Measurements from ENCODE around the gene DPYSL3. TPM values are rescaled to one million over a fixed set of nuclear protein-coding genes. Genes with fewer than 3 reads are reported as not detected.

Gene DPYSL3
- polyA plus RNA-seq, 1 of the 3 experiments (the other 2 are of a cell fraction) = 123 TPM

GRCh38 chr5:147483961-147484707 lies 25.7 kb downstream of the DPYSL3 start (continued):
- TF ChIP-seq CTCF (IDR thresholded peaks at IDR 0.05) = no peak
- TF ChIP-seq REST (IDR thresholded peaks at IDR 0.05; ENCODE audit: low read depth, low read length) = peak; percentile 68
- TF ChIP-seq FOXJ3 (CRISPR knock-in tag; IDR thresholded peaks at IDR 0.05) = no peak
- peak; percentile 71 for TF ChIP-seq JUND (IDR thresholded peaks at IDR 0.05)
- peak; percentile 91 for TF ChIP-seq TEAD4 (IDR thresholded peaks at IDR 0.05; ENCODE audit: borderline replicate concordance, insufficient read depth)
- TF ChIP-seq RAD21 (IDR thresholded peaks at IDR 0.05; ENCODE audit: low read length) = peak; percentile 39
- TF ChIP-seq YY1 (IDR thresholded peaks at IDR 0.05; ENCODE audit: low read depth) = no peak
- TF ChIP-seq POLR2AphosphoS5 (IDR thresholded peaks at IDR 0.05; ENCODE audit: low read depth, low read length) = peak; percentile 80; the same call in 1 of the 2 replicates
- TF ChIP-seq GABPA (IDR thresholded peaks at IDR 0.05; ENCODE audit: low read depth) = peak; percentile 34; the same call in 1 of the 2 replicates
- TF ChIP-seq ELF1 (IDR thresholded peaks at IDR 0.05) = no peak
- TF ChIP-seq GATA2 (CRISPR knock-in tag; IDR thresholded peaks at IDR 0.05) = peak; percentile 58; the same call in 1 of the 2 replicates
- TF ChIP-seq PBX3 (IDR thresholded peaks at IDR 0.05) = peak; percentile 97
- peak; percentile 64; the same call in 1 of the 2 replicates for TF ChIP-seq RXRA (IDR thresholded peaks at IDR 0.05; ENCODE audit: borderline replicate concordance, low read depth)
- no peak for TF ChIP-seq USF2 (IDR thresholded peaks at IDR 0.05; ENCODE audit: borderline replicate concordance, low read depth, low read length)
- TF ChIP-seq EZH2phosphoT487 (IDR thresholded peaks at IDR 0.05; ENCODE audit: borderline replicate concordance, low read depth) = no peak
- TF ChIP-seq FOSL2 (IDR thresholded peaks at IDR 0.05; ENCODE audit: borderline replicate concordance, low read depth) = peak; percentile 46; the same call in 1 of the 2 replicates
- peak; percentile 95 to 96 for TF ChIP-seq EP300 (IDR thresholded peaks at IDR 0.05; ENCODE audit: borderline replicate concordance in 1 of 2, low read depth in 1 of 2, low read length in 1 of 2)
- no peak for TF ChIP-seq IRF3 (IDR thresholded peaks at IDR 0.05; ENCODE audit: low read depth, low read length)
- no peak for TF ChIP-seq MEF2A (IDR thresholded peaks at IDR 0.05; ENCODE audit: borderline replicate concordance, low read depth)
- peak; percentile 54; the same call in 1 of the 2 replicates for TF ChIP-seq MAX (IDR thresholded peaks at IDR 0.05; ENCODE audit: low read depth)

Measured in SK-N-SH (cell line).